K562 (cell line): ENCODE measurements around the gene SLC33A1. TPM values are rescaled to one million over a fixed set of nuclear protein-coding genes. Genes with fewer than 3 reads are reported as not detected.

Experiments
- ATF7 ChIP-seq: fragments of 450-650 bp; IDR thresholded peaks from 2 replicates; pipeline ENCODE4 v1.7.1; 2014; ENCODE audit warnings: mild to moderate bottlenecking, moderate library complexity
- E2F3 ChIP-seq: fragments of 250-450 bp; sonication (Bioruptor Pico); IDR thresholded peaks from 2 replicates; pipeline ENCODE4 v1.4.0; 2020; ENCODE audit warnings: mild to moderate bottlenecking
- E2F5 ChIP-seq: sonication (generic); formaldehyde crosslinking; IDR thresholded peaks from 2 replicates; pipeline ENCODE4 v1.8.0; 2022; ENCODE audit warnings: mild to moderate bottlenecking, missing genetic modification reagents
- IRF9 ChIP-seq: fragments of 450-650 bp; IDR thresholded peaks from 2 replicates; pipeline ENCODE4 v1.6.1; 2016; ENCODE audit warnings: missing biosample characterization, missing genetic modification characterization
- KLF13 ChIP-seq: fragments of 450-650 bp; IDR thresholded peaks from 2 replicates; pipeline ENCODE4 v1.6.1; 2016; ENCODE audit warnings: missing genetic modification characterization, low read depth, mild to moderate bottlenecking, missing compliant biosample characterization, moderate library complexity, borderline replicate concordance
- NEUROD1 ChIP-seq: fragments of 150-350 bp; IDR thresholded peaks from 2 replicates; pipeline ENCODE4 v1.6.1; 2014; ENCODE audit warnings: borderline replicate concordance, low read length, low read depth; ENCODE audit not compliant: partially characterized antibody
- PHTF2 ChIP-seq: fragments of 250-450 bp; sonication (Bioruptor Pico); IDR thresholded peaks from 2 replicates; pipeline ENCODE4 v1.5.0; 2021; ENCODE audit warnings: mild to moderate bottlenecking
- POLR2B ChIP-seq: fragments of 450-650 bp; IDR thresholded peaks from 2 replicates; pipeline ENCODE4 v1.6.1; 2018; ENCODE audit warnings: low read depth; ENCODE audit not compliant: partially characterized antibody
- POLR2H ChIP-seq: IDR thresholded peaks from 2 replicates; pipeline ENCODE4 v1.6.1; 2016; ENCODE audit warnings: missing genetic modification characterization, low read depth, mild to moderate bottlenecking, control low read depth, missing compliant biosample characterization, moderate library complexity
- RAD21 ChIP-seq, 2 experiments: fragments of 250-450 bp in 1 of 2; fragments of 450-650 bp in 1 of 2; sonication (Bioruptor Pico) in 1 of 2; formaldehyde crosslinking in 1 of 2; IDR thresholded peaks in 1 of 2; conservative IDR thresholded peaks in 1 of 2; 2 replicates each; pipeline versions ENCODE4 v1.4.0 to v1.8.0; 2020 to 2022; ENCODE audit warnings: mild to moderate bottlenecking in 2 of 2, moderate library complexity in 1 of 2
- RBFOX2 ChIP-seq: fragments of 200-400 bp; formaldehyde crosslinking; IDR thresholded peaks from 2 replicates; pipeline ENCODE4 v1.6.1; 2017; ENCODE audit warnings: low read depth, mild to moderate bottlenecking, low read length, moderate library complexity
- SMC3 ChIP-seq: conservative IDR thresholded peaks from 2 replicates; pipeline ENCODE4 v1.6.1; 2011; ENCODE audit warnings: low read depth, low read length, improper control_type of control experiment; ENCODE audit not compliant: insufficient read depth
- TAF1 ChIP-seq: IDR thresholded peaks from 2 replicates; pipeline ENCODE4 v1.6.1; 2011; ENCODE audit warnings: mild to moderate bottlenecking, low read length, moderate library complexity; ENCODE audit not compliant: insufficient read depth, control insufficient read depth, severe bottlenecking; ENCODE audit errors: extremely low read depth
- TOE1 ChIP-seq, 2 experiments: fragments of 450-650 bp in 1 of 2; sonication (generic) in 1 of 2; formaldehyde crosslinking in 1 of 2; IDR thresholded peaks; 2 replicates each; pipeline versions ENCODE4 v1.7.1 to v1.8.0; 2016 to 2022; ENCODE audit warnings: borderline replicate concordance in 2 of 2, mild to moderate bottlenecking in 2 of 2, antibody characterized with exemption in 1 of 2, inconsistent platforms in 1 of 2, low read depth in 1 of 2, missing genetic modification reagents in 1 of 2, moderate library complexity in 1 of 2
- U2AF1 ChIP-seq: fragments of 200-400 bp; formaldehyde crosslinking; optimal IDR thresholded peaks from 2 replicates; pipeline ENCODE3; 2017; ENCODE audit warnings: mild to moderate bottlenecking, low read depth, low read length, moderate library complexity
- ZBTB7A ChIP-seq: IDR thresholded peaks from 2 replicates; pipeline ENCODE4 v1.6.1; 2011; ENCODE audit warnings: low read depth, mild to moderate bottlenecking, low read length, moderate library complexity, borderline replicate concordance; ENCODE audit not compliant: control insufficient read depth
- ZNF134 ChIP-seq: fragments of 250-450 bp; sonication (Bioruptor Pico); conservative IDR thresholded peaks from 2 replicates; pipeline ENCODE4 v1.4.0; 2020
- ZNF232 ChIP-seq: sonication (generic); formaldehyde crosslinking; IDR thresholded peaks from 2 replicates; pipeline ENCODE4 v1.8.0; 2022; ENCODE audit warnings: mild to moderate bottlenecking, missing genetic modification reagents
- polyA plus RNA-seq, 8 experiments: library from polyadenylated mRNA; depleted of rRNA in 4 of 8; stranded (reverse) in 5 of 8; unstranded in 3 of 8; fragments of >200 nt; fragmentation: Nextera tagmentation in 2 of 8; fragmentation: Illumina TruSeq in 1 of 8; extraction: Ambion mirVana in 2 of 8; extraction: Trizol in 1 of 8; gene quantifications; 2 replicates each; pipeline versions ENCODE4 v1.2.1 to v1.2.3, GENCODE V29; 2011 to 2014; ENCODE audit warnings: inconsistent platforms in 1 of 8, missing spikeins in 1 of 8
- total RNA-seq, 7 experiments: library from RNA; depleted of rRNA in 6 of 7; stranded (reverse); fragments of >200 nt in 6 of 7; fragmentation: Illumina TruSeq in 2 of 7; extraction: Trizol in 2 of 7; gene quantifications; 2 replicates each; pipeline versions ENCODE4 v1.2.1 to v1.2.3, GENCODE V29; 2011 to 2021; ENCODE audit warnings: low replicate concordance in 1 of 7
- TF ChIP-seq, protein P1 (sequence below), 2 experiments: IDR thresholded peaks in 1 of 2; conservative IDR thresholded peaks in 1 of 2; 2 replicates each; pipeline ENCODE4 v1.6.1; 2016; ENCODE audit warnings: low read depth in 2 of 2, mild to moderate bottlenecking in 1 of 2, missing compliant biosample characterization in 1 of 2, missing genetic modification characterization in 1 of 2, moderate library complexity in 1 of 2

The SLC33A1 gene
- total and polyA plus RNA-seq, 9 of the 15 experiments (the other 6 are each of a cell fraction or from before 2014, with no cell fraction given) = 6.2 to 26.8 (median 19.6) TPM

DNA sequence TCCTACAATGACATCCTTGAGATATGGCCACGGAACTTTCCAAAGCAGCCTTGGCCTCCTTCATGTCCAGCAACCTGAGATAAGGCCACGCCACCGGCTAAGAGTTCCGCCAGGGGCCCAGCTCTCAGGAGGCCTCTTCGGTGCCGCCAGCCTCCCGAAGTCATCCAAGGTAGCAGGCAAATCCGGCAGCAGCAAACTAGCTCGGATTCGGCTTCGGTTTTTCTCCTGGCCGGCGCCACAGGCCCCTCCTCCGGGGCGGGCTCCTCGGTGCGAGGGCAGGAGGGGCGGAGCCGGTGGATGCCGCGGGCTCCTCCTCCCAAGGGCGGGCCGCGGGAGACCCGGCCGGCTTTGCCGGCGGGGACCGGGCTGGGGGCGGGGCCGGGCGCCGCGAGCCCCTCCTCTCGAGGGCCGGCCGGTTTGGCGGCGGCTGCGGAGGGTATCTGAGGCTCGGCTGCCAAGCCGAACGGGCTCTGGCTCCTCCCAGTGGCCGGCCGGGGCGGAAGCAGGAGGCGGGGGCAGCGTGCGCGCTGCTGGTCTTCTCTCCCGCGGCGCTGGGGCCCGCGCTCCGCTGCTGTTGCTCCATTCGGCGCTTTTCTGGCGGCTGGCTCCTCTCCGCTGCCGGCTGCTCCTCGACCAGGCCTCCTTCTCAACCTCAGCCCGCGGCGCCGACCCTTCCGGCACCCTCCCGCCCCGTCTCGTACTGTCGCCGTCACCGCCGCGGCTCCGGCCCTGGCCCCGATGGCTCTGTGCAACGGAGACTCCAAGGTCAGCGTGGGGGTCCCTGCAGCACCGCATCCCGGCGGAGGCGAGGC, 16.1 kb upstream of the SLC33A1 start, which contains the start of gene GMPS (continued):
- TF ChIP-seq KLF13 (tag) = 0 out of 2 replicates have a peak, but pooled peaks have one; percentile 4
- peak; percentile 58; the same call in 1 of the 2 replicates for TF ChIP-seq ATF7
- peak; percentile 81 for TF ChIP-seq TAF1
- TF ChIP-seq, protein P1, sequence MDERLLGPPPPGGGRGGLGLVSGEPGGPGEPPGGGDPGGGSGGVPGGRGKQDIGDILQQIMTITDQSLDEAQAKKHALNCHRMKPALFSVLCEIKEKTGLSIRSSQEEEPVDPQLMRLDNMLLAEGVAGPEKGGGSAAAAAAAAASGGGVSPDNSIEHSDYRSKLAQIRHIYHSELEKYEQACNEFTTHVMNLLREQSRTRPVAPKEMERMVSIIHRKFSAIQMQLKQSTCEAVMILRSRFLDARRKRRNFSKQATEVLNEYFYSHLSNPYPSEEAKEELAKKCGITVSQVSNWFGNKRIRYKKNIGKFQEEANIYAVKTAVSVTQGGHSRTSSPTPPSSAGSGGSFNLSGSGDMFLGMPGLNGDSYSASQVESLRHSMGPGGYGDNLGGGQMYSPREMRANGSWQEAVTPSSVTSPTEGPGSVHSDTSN (CRISPR knock-in tag; IDR thresholded peaks at IDR 0.05; ENCODE audit: low read depth) = no peak
- TF ChIP-seq, protein P1 (tag; conservative IDR thresholded peaks at IDR 0.05; ENCODE audit: low read depth) = no peak; the same call in 1 of the 2 replicates
- peak; percentile 92 for TF ChIP-seq RBFOX2
- TF ChIP-seq SMC3 = 0 out of 2 replicates have a peak, but pooled peaks have one; percentile 47
- peak; percentile 86 for TF ChIP-seq ZBTB7A
- TF ChIP-seq IRF9 (tag) = no peak
- TF ChIP-seq U2AF1 = peak; percentile 92
- TF ChIP-seq NEUROD1 = no peak
- 0 out of 2 replicates have a peak, but pooled peaks have one; percentile 23 for TF ChIP-seq ZNF232 (CRISPR knock-in tag)
- peak; percentile 74 for TF ChIP-seq POLR2B
- TF ChIP-seq POLR2H (tag) = peak; percentile 62
- TF ChIP-seq TOE1 (IDR thresholded peaks at IDR 0.05; ENCODE audit: borderline replicate concordance) = no peak; the same call in 1 of the 2 replicates
- peak; percentile 78; the same call in 1 of the 2 replicates for TF ChIP-seq TOE1 (CRISPR knock-in tag; IDR thresholded peaks at IDR 0.05; ENCODE audit: borderline replicate concordance, low read depth)
- TF ChIP-seq RAD21 (CRISPR knock-in tag; conservative IDR thresholded peaks at IDR 0.05 in 1 of 2, IDR thresholded peaks at IDR 0.05 in 1 of 2) = peak; percentile 84 to 90
- TF ChIP-seq PHTF2 (CRISPR knock-in tag) = no peak
- 0 out of 2 replicates have a peak, but pooled peaks have one; percentile 19 for TF ChIP-seq ZNF134 (CRISPR knock-in tag)
- peak; percentile 41; the same call in 1 of the 2 replicates for TF ChIP-seq E2F3 (CRISPR knock-in tag)
- TF ChIP-seq E2F5 = 0 out of 2 replicates have a peak, but pooled peaks have one; percentile 49
